PC-9 (cell line): ENCODE data around the gene DLGAP1.

Experiments used
- CTCF ChIP-seq: fragments of 200-600 bp; sonication (generic); conservative IDR thresholded peaks from 2 replicates; pipeline ENCODE4 v1.6.1; 2017; ENCODE audit warnings: mixed run types, antibody characterized with exemption, mild to moderate bottlenecking, moderate library complexity
- EZH2 ChIP-seq: fragments of 200-600 bp; sonication (generic); IDR thresholded peaks from 2 replicates; pipeline ENCODE4 v1.8.0; 2017; ENCODE audit warnings: antibody characterized with exemption, low read depth

- no peak for TF ChIP-seq EZH2
- TF ChIP-seq CTCF, result no peak
Observed at GRCh38 chr18:4270988-4271387, 184.1 kb downstream of the DLGAP1 start.
